Stimulated activated CD8-positive, alpha-beta memory T cell treated with anti-CD3 and anti-CD28 coated beads, Interleukin-4, amount 100 ng/mL, for 4 hours (primary cell): Measurements from ENCODE around the gene BAZ2A.
A peak's percentile ranks its signal among the peaks of the same experiment; 100 is the strongest.

ENCODE experiments used
- DNase-seq, 2 donors: peaks; one replicate each; pipeline ENCODE4 v3.0.0-alpha.2; 2020; ENCODE audit warnings: low read depth in 2 of 2, low spot score in 1 of 2

The BAZ2A gene

DNA sequence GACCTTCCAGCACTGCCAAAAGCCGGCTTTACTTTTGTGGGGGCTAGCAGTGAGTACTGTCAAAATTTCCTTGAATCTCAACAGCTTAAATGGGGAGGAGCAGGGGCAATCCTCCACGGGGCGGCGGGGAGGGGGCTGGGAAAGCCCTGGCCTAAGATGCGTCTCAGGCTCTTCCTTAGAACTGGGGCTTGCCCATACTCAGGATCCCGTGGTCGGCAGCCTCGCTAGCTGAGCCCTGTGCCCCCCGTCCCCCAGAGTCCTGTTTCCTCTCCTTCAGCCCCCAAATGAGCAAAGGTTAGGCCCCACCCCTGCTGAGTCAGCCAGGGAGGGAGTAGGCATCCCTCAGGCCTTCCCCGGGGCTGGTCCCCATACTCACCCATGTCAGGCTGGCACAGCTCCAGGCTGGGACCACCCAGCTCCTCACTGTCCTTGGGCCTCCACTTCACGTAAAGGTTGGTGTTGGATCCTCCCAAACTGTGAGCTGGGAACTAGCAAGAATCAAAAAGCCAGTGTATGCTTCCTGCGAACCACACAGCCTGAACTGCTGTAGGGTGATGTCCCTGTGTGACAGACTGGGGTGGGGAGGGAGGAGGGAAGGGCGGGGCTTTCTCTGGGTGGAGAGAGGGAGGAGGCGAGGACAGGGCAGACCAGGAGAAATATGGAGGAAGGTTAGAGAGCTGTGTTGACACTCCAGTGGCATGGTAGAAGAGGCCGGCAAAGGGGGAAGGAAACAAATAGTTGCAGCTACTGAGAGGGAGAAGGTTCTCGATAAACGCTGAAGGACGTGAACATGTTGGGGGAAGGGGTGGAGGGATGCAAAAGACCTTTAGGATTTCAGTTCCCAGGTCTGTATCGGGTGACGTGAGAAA lies 5.9 kb upstream of the BAZ2A start:
- DNase-seq = peak; percentile 66 to 69

- no peak for DNase-seq
These were observed 5.0 kb upstream of the BAZ2A start for GRCh38 chr12:56634837-56635791.

DNA sequence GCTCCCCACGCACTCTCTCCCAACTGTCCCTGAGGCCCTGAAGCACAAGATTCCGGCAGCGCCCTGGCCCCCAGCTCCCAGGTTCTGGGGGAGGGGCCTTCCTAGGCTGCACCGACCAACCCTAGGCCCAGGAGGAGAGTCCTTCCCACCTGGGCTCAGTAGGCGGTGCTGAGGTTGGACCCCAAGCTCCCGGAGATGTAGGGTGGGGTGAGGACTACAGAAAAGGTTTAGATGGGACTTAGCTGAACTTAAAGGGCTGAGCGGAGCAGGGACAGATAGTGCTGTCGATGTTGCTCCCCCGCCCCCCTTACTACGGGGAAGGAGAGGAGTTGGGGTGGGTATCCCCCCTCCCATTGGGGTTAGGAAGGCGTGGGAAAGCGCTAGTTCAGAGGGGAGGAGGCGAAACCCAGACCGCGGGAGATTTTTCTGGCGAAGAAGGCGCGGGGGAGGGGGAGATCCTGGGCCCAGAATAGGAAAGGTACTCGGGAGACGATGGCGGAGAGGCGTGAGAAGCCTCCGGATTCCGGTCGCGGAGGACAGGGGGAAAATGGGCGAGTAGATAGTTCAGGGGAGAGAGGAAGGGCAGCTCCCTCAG lies 4.2 kb upstream of the BAZ2A start:
- DNase-seq = no peak

GRCh38 chr12:56633468-56634241 lies 3.5 kb upstream of the BAZ2A start:
- no peak for DNase-seq

- no peak for DNase-seq
These were observed 2.8 kb upstream of the BAZ2A start for GRCh38 chr12:56632701-56633467.

DNA sequence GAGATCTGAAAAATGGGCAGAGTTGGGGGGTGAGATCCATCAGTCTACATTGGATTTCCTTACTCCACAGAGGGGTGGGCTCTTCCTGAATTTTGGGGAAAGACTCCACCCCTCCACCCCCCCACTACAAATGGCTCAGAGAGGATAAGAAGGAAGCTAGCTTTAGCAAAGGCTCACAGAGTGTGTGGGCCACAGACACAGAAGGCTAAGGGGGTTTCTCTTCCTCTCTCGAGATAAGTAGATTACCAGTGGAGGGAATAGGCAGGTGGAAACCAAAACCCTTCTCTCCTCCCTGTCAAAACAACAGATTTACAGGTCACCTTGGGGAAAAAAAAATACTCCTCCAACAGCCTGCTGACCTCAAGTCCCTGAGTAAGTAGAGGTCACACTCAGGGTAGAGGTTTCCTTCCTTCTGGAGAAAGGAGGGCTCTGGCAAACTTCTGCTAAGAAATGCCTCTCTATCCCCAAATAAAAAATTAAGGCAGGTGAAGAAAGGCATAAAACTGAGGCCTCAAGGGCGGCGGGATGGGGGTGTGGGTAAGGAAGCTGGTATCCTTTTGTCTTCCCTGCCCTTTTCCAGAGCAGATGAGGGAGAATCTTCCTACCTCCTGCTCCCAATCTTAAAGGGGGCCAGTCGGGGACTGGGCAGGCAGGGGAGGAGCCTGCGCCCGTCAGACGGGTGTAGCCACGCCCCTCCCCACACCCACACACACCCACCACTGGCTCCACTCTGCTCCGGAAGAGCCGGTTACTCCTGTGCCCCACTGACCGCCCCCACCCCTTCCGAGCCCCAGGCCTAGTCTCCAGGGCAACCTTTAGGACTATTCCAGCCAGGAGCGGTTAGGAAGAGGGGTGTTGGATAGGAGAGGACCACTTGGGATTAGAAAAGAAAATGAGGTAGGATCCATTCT lies 1.9 kb upstream of the BAZ2A start:
- peak in 1 of 2 donors; percentile 56 for DNase-seq

DNA sequence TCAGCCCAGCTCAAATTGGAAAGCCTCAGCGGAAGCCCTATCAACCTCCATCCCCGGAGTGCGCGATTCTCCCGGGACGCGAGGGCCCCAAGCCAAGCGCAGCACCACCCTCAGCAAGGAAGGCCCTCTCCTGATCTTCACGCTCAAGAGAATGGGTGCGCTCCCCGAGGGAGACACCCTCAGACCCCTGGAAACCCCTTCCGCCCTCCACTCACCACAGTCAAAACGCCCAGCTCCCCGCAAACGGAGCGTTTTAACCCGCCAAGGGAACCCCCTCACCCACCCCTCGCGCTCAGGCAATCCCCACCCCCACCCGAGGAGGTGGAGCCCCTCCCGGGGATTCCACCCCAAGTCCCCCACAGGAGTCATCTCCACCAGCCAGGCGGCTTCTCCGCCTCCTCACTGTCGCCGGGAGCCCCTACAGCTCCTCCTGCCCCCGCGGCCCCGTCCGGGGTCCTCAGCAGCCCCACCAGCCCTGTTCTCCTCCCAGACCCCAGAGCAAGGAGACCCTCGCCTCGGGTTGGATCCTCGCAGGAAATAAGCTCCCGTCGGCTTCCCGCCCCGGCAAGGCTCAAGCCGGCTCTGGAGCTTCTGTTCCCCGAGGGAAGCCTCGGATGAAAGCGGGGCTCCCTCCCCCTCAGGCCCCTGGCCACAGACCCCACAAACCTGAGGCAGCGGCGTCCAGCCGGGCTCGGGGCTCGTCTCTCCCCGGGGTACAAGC lies 507 bp downstream of the BAZ2A start:
- DNase-seq = no peak

GRCh38 chr12:56628671-56629458 lies 1.3 kb downstream of the BAZ2A start:
- DNase-seq = no peak

- no peak for DNase-seq
These were observed 3.4 kb downstream of the BAZ2A start for GRCh38 chr12:56626701-56627100.

- DNase-seq = no peak
These were observed 7.6 kb downstream of the BAZ2A start for GRCh38 chr12:56622535-56622934.

DNA sequence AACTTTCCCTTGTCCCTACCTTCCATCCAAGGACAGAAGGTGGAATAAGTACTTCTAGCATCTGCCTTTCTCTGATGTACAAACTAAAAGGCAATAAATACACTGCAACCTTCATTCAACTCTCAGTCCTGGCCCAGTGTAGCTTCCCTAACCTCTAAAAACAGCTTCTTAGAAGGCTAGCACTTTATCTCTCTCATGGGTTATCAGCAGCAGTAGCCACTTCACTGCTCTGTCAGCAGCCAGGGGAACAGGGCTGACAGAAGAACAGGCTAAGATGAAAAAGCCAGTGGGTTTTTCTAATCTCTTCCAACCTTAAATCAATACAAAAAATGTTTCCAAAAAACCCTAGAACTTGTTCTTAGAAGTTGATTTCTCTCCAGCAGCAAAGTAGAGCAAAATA lies 13.2 kb downstream of the BAZ2A start:
- no peak for DNase-seq

- no peak for DNase-seq
These were observed 13.9 kb downstream of the BAZ2A start for GRCh38 chr12:56616244-56616643.

DNA sequence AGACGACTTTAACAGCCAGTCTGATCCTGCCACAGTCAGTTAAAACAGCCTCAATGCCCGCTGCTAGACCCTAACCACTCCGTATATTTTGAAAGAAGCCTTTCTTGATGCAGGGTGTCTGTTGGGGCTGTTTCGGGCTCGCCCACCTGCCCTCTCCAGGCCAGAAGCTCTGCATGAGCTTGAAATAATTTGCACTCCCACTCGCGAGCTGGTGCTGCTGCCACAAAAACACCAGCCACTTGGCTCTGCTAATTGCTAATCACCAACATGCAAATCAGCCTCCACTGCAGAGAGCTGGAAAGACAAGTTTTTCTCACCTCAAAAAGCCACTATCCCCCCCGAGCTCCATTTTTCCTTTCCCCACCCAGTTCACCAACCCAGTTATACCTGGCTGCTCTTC lies 15.5 kb downstream of the BAZ2A start:
- DNase-seq = no peak

- no peak for DNase-seq
These were observed 25.8 kb downstream of the BAZ2A start for GRCh38 chr12:56604355-56604754.

- no peak for DNase-seq
These were observed 27.9 kb downstream of the BAZ2A start for GRCh38 chr12:56602239-56602638.

DNA sequence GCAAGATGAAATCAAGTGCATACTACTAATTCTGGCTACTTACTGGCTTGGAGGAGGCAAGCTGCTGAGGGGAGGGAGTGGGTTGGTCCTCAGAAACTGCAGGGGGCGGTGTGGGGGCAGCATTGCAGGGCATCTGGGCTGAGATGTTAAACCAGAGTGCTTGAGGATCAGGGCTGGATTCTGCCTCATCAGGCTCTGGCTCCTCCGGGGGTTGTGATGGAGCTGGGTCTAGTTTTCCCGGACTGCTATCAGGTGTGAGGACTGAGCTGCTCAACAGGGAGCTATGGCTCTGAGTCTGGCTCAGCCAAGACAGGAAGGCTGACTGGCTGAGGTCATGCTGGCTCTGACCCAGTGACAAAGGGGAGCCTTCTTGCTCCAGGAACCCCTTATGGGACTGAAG lies 28.6 kb downstream of the BAZ2A start:
- no peak for DNase-seq

DNA sequence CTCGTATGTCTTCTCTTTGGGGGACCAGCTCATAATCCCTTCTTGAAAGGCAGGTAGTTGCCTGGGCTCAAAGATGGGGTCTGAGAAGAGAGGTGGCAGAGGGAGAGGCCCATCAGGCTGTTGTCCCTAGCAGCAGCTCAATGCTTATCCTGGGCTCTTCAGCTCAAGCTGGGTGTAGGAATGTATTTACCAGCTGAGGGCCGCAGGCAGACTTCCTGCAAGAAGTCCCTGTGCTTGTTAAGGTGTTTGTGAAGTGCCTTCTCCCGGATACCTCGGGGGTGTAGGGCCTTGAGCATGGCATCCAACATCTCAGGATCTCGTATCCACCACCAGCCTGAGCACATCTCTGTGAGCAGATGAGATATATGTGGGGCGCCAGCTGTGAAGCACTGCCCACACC lies 29.4 kb downstream of the BAZ2A start:
- DNase-seq = no peak

GRCh38 chr12:56599797-56600196 lies 30.3 kb downstream of the BAZ2A start:
- DNase-seq = no peak
